ENCODE measurements around the gene MAEA. TPM values are rescaled to one million over a fixed set of nuclear protein-coding genes. Genes with fewer than 3 reads are reported as not detected.
A peak's percentile ranks its signal among the peaks of the same experiment; 100 is the strongest.
"Not testable (repeated sequence)": the region's sequence is repeated elsewhere in the genome, so short reads cannot be mapped to it uniquely, and the experiment has no call there.

Gene MAEA
- total and polyA plus RNA-seq, 2 experiments from 2014 or later, result 66.6 to 73.2 TPM

DNA sequence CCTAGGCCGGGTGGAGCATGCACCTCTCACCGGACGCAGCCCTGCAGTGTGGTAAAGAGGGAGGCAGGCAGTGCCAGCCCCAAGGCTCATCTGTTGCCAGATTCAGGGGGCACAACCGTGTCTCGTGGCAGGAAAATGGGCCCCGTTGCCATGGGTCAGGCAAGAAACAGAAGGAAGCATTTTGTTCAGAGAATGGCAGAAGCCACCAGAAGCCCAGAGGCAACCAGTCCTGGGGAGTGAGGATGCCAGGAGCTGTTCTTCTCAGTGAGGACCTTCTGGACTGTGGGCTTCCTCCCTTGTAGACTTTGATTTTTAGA is 44.8 kb downstream of the MAEA start:
- H3K27me3 ChIP-seq, result no peaks in the 10 kb centered on the region
- no peaks in the 10 kb centered on the region for H3K9me3 ChIP-seq (ENCODE audit: low read depth)
- no peaks in the 10 kb centered on the region for H3K79me2 ChIP-seq
- TF ChIP-seq EZH2 (IDR thresholded peaks at IDR 0.05; ENCODE audit: borderline replicate concordance) (no peak), EZH2phosphoT487 (IDR thresholded peaks at IDR 0.05; ENCODE audit: low read depth, severe bottlenecking, unreplicated experiment) (no peak)
- TF ChIP-seq, protein P1, sequence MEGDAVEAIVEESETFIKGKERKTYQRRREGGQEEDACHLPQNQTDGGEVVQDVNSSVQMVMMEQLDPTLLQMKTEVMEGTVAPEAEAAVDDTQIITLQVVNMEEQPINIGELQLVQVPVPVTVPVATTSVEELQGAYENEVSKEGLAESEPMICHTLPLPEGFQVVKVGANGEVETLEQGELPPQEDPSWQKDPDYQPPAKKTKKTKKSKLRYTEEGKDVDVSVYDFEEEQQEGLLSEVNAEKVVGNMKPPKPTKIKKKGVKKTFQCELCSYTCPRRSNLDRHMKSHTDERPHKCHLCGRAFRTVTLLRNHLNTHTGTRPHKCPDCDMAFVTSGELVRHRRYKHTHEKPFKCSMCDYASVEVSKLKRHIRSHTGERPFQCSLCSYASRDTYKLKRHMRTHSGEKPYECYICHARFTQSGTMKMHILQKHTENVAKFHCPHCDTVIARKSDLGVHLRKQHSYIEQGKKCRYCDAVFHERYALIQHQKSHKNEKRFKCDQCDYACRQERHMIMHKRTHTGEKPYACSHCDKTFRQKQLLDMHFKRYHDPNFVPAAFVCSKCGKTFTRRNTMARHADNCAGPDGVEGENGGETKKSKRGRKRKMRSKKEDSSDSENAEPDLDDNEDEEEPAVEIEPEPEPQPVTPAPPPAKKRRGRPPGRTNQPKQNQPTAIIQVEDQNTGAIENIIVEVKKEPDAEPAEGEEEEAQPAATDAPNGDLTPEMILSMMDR (IDR thresholded peaks at IDR 0.05; ENCODE audit: poor library complexity), result no peak
- H3K27ac ChIP-seq, result no peak overlapping the region
- no peaks in the 10 kb centered on the region for H3K9me2 ChIP-seq (replicated peaks; ENCODE audit: insufficient read depth)
- H2AFZ ChIP-seq, result no peak overlapping the region
- no peak overlapping the region for H3K4me2 ChIP-seq
- H3K4me3 ChIP-seq, result no peak overlapping the region
- 95% methylated on average over 6 of the region's 6 CpGs for WGBS (ENCODE audit: low lambda C conversion rate, missing lambda C conversion rate)
- no peaks in the 10 kb centered on the region for H4K20me1 ChIP-seq (ENCODE audit: insufficient read depth, poor library complexity, severe bottlenecking)
- H3K4me1 ChIP-seq (ENCODE audit: insufficient read depth), result no peaks in the 10 kb centered on the region
- H3K36me3 ChIP-seq (replicated peaks; ENCODE audit: insufficient read depth, low read depth), result no peaks in the 10 kb centered on the region
- no peak for DNase-seq (ENCODE audit: low spot score)

DNA sequence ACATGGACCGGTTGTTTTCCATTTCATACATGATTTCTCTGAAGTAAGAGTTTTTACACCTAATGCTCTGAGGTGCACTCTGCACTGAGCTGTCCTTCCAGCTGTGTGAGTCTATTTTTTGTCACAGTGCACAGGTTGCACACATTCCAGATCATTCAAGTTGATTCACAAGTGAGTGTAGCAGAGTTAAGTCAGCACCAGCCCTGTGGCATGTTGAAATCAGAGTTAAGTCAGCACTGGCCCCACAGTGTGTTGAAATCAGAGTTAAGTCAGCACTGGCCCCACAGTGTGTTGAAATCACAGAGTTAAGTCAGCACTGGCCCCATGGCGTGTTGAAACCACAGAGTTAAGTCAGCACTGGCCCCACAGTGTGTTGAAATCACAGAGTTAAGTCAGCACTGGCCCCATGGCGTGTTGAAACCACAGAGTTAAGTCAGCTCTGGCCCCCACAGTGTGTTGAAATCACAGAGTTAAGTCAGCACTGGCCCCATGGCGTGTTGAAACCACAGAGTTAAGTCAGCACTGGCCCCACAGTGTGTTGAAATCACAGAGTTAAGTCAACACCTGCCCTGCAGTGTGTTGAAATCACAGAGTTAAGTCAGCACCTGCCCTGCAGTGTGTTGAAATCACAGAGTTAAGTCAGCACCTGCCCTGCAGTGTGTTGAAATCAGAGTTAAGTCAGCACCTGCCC is 45.6 kb downstream of the MAEA start:
- not testable (repeated sequence) for H3K9me3 ChIP-seq (ENCODE audit: low read depth)

DNA sequence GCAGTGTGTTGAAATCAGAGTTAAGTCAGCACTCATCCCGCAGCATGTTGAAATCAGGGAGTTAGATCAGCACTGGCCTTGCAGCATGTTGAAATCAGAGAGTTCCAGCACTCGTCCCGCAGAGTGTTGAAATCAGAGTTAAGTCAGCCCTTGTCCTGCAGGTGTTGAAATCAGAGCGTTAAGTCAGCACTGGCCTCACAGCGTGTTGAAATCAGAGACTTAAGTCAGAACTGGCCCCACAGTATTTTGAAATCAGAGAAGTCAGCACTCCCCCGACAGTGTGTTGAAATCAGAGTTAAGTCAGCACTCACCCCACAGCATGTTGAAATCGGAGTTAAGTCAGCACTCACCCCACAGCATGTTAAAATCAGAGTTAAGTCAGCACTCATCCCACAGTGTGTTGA is 46.4 kb downstream of the MAEA start:
- Histone ChIP-seq H3K27ac (no peak overlapping the region), H3K36me3 (replicated peaks; ENCODE audit: insufficient read depth, low read depth) (no peaks in the 10 kb centered on the region), H3K79me2 (no peaks in the 10 kb centered on the region), H4K20me1 (ENCODE audit: insufficient read depth, poor library complexity, severe bottlenecking) (no peaks in the 10 kb centered on the region), H3K4me2 (no peak overlapping the region), H3K9me3 (ENCODE audit: low read depth) (no peaks in the 10 kb centered on the region), H2AFZ (no peak overlapping the region), H3K9me2 (replicated peaks; ENCODE audit: insufficient read depth) (no peaks in the 10 kb centered on the region), H3K4me1 (ENCODE audit: insufficient read depth) (no peaks in the 10 kb centered on the region), H3K4me3 (no peak overlapping the region), H3K27me3 (no peaks in the 10 kb centered on the region)
- DNase-seq (ENCODE audit: low spot score), result no peak
- 96% methylated on average over 7 of the region's 7 CpGs for WGBS (ENCODE audit: low lambda C conversion rate, missing lambda C conversion rate)
- TF ChIP-seq EZH2phosphoT487 (IDR thresholded peaks at IDR 0.05; ENCODE audit: low read depth, severe bottlenecking, unreplicated experiment), result no peak
- TF ChIP-seq EZH2 (IDR thresholded peaks at IDR 0.05; ENCODE audit: borderline replicate concordance), result no peak
- TF ChIP-seq, protein P1 (IDR thresholded peaks at IDR 0.05; ENCODE audit: poor library complexity), result no peak

More for the DNA sequence above, 45.6 kb downstream of the MAEA start:
- H2AFZ ChIP-seq; H3K27me3 ChIP-seq; H4K20me1 ChIP-seq (ENCODE audit: insufficient read depth, poor library complexity, severe bottlenecking); H3K79me2 ChIP-seq; DNase-seq (ENCODE audit: low spot score); H3K9me2 ChIP-seq (replicated peaks; ENCODE audit: insufficient read depth); H3K4me2 ChIP-seq; H3K36me3 ChIP-seq (replicated peaks; ENCODE audit: insufficient read depth, low read depth); H3K27ac ChIP-seq; H3K4me3 ChIP-seq; H3K4me1 ChIP-seq (ENCODE audit: insufficient read depth): not testable (repeated sequence)
- over 99% methylated on average over 4 of the region's 4 CpGs for WGBS (ENCODE audit: low lambda C conversion rate, missing lambda C conversion rate)

DNA sequence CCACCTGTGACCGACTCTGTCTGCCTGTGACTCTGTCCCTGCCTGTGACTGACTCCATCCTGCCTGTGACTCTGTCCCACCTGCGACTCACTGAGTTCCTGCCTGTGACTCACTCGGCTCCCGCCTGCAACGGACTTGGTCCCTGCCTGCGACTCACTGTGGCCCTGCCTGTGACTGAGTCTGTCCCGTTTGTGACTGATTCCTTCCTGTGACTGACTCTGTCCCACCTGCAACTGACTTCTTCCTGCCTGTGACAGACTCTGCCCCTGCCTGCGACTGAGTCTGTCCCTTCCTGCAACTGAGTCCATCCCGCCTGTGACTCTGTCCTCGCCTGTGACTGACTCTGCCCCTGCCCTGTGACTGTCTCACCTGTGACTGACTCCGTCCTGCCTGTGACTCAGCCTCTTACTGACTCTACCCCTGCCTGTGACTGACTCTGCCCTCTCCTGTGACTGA is 47.7 kb downstream of the MAEA start:
- Histone ChIP-seq H3K79me2 (no peaks in the 10 kb centered on the region), H3K27me3 (no peaks in the 10 kb centered on the region), H3K27ac (peak overlapping the region; percentile 43), H3K9me2 (replicated peaks; ENCODE audit: insufficient read depth) (no peaks in the 10 kb centered on the region), H4K20me1 (ENCODE audit: insufficient read depth, poor library complexity, severe bottlenecking) (no peaks in the 10 kb centered on the region), H3K36me3 (replicated peaks; ENCODE audit: insufficient read depth, low read depth) (no peaks in the 10 kb centered on the region), H3K4me3 (no peak overlapping the region), H3K9me3 (ENCODE audit: low read depth) (no peaks in the 10 kb centered on the region), H2AFZ (no peak overlapping the region), H3K4me1 (ENCODE audit: insufficient read depth) (no peaks in the 10 kb centered on the region), H3K4me2 (no peak overlapping the region)
- TF ChIP-seq EZH2 (IDR thresholded peaks at IDR 0.05; ENCODE audit: borderline replicate concordance), result no peak
- no peak for TF ChIP-seq EZH2phosphoT487 (IDR thresholded peaks at IDR 0.05; ENCODE audit: low read depth, severe bottlenecking, unreplicated experiment)
- TF ChIP-seq, protein P1 (IDR thresholded peaks at IDR 0.05; ENCODE audit: poor library complexity), result no peak
- WGBS (ENCODE audit: low lambda C conversion rate, missing lambda C conversion rate), result 83% methylated on average over 11 of the region's 11 CpGs
- peak; percentile 51 for DNase-seq (ENCODE audit: low spot score)
